ENCODE measurements around the gene ERAP2.

- TF ChIP-seq POLR2AphosphoS5 (IDR thresholded peaks at IDR 0.05) (no peak), POLR2A (IDR thresholded peaks at IDR 0.05) (no peak)
- TF ChIP-seq, protein P1, sequence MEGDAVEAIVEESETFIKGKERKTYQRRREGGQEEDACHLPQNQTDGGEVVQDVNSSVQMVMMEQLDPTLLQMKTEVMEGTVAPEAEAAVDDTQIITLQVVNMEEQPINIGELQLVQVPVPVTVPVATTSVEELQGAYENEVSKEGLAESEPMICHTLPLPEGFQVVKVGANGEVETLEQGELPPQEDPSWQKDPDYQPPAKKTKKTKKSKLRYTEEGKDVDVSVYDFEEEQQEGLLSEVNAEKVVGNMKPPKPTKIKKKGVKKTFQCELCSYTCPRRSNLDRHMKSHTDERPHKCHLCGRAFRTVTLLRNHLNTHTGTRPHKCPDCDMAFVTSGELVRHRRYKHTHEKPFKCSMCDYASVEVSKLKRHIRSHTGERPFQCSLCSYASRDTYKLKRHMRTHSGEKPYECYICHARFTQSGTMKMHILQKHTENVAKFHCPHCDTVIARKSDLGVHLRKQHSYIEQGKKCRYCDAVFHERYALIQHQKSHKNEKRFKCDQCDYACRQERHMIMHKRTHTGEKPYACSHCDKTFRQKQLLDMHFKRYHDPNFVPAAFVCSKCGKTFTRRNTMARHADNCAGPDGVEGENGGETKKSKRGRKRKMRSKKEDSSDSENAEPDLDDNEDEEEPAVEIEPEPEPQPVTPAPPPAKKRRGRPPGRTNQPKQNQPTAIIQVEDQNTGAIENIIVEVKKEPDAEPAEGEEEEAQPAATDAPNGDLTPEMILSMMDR (IDR thresholded peaks at IDR 0.05), result no peak
These were observed 60.4 kb downstream of the ERAP2 start for GRCh38 chr5:96936431-96937320.
